Measurements from ENCODE around the gene PICALM. TPM values are rescaled to one million over a fixed set of nuclear protein-coding genes. Genes with fewer than 3 reads are reported as not detected.
A peak's percentile ranks its signal among the peaks of the same experiment; 100 is the strongest.

Gene PICALM
- total and polyA plus RNA-seq, 9 donors: 103 to 274 (median 206) TPM

DNA sequence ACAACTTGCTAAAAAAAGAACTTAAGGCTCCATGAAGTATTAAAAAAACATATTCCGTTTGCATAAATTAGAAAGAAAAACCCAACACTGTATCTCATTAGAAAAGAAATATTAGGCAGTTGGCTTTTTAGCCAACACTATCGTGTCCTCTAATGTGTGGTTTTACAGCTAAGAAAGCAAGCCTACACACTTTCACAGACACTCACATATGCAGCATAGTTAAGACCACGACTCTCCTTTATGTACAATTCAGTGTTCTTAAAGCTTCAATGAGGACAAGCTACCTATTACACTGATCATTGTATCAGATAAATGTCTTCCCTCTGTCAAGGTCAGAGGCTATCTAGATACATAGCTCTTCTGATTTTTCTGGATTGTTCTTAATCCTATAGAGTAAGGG lies 80.1 kb downstream of the PICALM start:
- Histone ChIP-seq H3K4me3 (no peak overlapping the region), H3K36me3 (no peaks in the 10 kb centered on the region), H3K27me3 (no peaks in the 10 kb centered on the region), H3K4me1 (ENCODE audit: insufficient read depth) (peaks cover 2% of the 10 kb centered on the region), H3K27ac (peak overlapping the region in 1 of 2 donors; percentile 36), H3K9me3 (no peaks in the 10 kb centered on the region)
- no peak for DNase-seq
- intact Hi-C loops (cut with DNase I): no loop called here
- TF ChIP-seq, protein P1, sequence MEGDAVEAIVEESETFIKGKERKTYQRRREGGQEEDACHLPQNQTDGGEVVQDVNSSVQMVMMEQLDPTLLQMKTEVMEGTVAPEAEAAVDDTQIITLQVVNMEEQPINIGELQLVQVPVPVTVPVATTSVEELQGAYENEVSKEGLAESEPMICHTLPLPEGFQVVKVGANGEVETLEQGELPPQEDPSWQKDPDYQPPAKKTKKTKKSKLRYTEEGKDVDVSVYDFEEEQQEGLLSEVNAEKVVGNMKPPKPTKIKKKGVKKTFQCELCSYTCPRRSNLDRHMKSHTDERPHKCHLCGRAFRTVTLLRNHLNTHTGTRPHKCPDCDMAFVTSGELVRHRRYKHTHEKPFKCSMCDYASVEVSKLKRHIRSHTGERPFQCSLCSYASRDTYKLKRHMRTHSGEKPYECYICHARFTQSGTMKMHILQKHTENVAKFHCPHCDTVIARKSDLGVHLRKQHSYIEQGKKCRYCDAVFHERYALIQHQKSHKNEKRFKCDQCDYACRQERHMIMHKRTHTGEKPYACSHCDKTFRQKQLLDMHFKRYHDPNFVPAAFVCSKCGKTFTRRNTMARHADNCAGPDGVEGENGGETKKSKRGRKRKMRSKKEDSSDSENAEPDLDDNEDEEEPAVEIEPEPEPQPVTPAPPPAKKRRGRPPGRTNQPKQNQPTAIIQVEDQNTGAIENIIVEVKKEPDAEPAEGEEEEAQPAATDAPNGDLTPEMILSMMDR (IDR thresholded peaks at IDR 0.05): no peak
- TF ChIP-seq POLR2A (IDR thresholded peaks at IDR 0.05) (no peak), EP300 (IDR thresholded peaks at IDR 0.05) (no peak)
- 9 to 26% (median 10%) methylated on average over 3 of the region's 3 CpGs for WGBS, 3 donors

DNA sequence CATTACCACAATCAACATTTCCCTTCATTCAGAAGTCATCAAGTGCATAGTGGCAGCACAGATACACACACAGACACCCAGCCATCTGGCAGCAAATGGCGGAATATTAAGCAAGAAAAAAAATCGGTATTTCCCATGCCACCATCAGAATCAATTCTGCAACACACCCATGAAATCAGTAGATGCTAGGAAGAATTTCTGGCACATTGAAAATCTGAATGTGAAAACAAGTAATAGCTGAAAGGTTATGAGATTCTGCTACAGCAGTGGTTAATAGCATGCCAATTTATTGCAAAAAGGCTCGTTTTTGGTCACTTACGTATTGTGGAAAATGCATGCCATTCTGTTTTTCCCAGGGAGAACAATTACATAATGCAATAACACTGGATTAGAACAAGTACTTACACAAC lies 91.1 kb downstream of the PICALM start:
- no peaks in the 10 kb centered on the region for H3K36me3 ChIP-seq
- 26 to 44% (median 32%) methylated on average over 4 of the region's 4 CpGs for WGBS, 3 donors

DNA sequence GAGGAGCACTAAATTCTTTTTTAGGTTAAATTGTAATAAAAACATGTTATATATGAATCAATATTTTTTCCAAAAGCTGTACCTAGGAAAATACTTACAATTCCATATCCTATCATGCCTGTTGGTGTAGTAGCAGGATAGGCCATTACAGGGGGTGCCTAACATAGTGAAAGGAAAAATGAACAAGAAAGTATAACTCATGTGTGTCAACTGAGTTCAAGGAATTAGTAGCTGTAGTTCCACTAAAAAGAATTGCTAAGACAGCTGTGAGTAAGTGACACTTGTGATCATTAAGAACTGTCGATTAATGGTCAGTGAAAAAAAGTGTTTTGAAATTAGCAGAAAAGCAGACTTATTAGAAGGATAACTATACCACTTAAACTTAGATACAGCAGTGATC lies 92.4 kb downstream of the PICALM start:
- intact Hi-C loops (cut with DNase I): no loop called here
- Histone ChIP-seq H3K27ac (peak overlapping the region in 1 of 2 donors; percentile 45), H3K4me3 (no peak overlapping the region), H3K4me1 (ENCODE audit: insufficient read depth) (peaks cover 5% of the 10 kb centered on the region), H3K36me3 (no peaks in the 10 kb centered on the region), H3K9me3 (no peaks in the 10 kb centered on the region), H3K27me3 (no peaks in the 10 kb centered on the region)
- DNase-seq: no peak
- WGBS, 3 donors: 89 to 97% (median 95%) methylated on average over 1 of the region's 1 CpG
- TF ChIP-seq EP300 (IDR thresholded peaks at IDR 0.05) (no peak), POLR2A (IDR thresholded peaks at IDR 0.05) (no peak)

More for the DNA sequence above, 91.1 kb downstream of the PICALM start:
- DNase-seq: no peak
- Histone ChIP-seq H3K4me3 (no peak overlapping the region), H3K9me3 (no peaks in the 10 kb centered on the region), H3K27me3 (no peaks in the 10 kb centered on the region), H3K4me1 (ENCODE audit: insufficient read depth) (peaks cover 5% of the 10 kb centered on the region), H3K27ac (peak overlapping the region in 1 of 2 donors; percentile 45)
- TF ChIP-seq POLR2A (IDR thresholded peaks at IDR 0.05) (no peak), EP300 (IDR thresholded peaks at IDR 0.05) (no peak)
- TF ChIP-seq, protein P1 (IDR thresholded peaks at IDR 0.05): no peak
- intact Hi-C loops (cut with DNase I): no loop called here

DNA sequence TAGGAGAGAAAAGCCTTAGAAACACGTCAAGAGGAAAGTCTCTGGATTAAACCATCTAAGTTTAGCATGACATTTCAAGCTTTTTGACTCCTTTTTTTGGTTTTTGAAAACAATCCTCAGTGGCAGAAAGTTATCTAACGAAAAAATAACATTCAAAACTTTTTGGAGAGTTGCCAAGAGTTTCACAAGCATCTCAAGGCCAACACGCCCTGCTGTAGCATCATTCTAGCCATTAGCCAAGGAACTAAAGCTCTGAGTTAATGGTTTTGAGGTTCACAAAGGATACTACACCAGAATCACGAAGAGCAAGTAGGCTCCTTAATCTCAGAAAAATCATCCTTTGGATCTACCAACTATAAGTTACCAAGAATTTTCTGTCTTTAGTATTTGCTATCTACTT lies 94.8 kb downstream of the PICALM start:
- Histone ChIP-seq H3K27ac (peak overlapping the region; percentile 7 to 67), H3K36me3 (no peaks in the 10 kb centered on the region), H3K4me1 (ENCODE audit: insufficient read depth) (peaks cover 3% of the 10 kb centered on the region), H3K9me3 (no peaks in the 10 kb centered on the region), H3K4me3 (no peak overlapping the region), H3K27me3 (no peaks in the 10 kb centered on the region)
- intact Hi-C loops (cut with DNase I): no loop called here
- WGBS, 3 donors: 8% methylated on average over 4 of the region's 4 CpGs
- TF ChIP-seq POLR2A (IDR thresholded peaks at IDR 0.05) (no peak), EP300 (IDR thresholded peaks at IDR 0.05) (no peak)
- peak in 3 of 5 donors; percentile 48 to 70 (median 55) for DNase-seq

DNA sequence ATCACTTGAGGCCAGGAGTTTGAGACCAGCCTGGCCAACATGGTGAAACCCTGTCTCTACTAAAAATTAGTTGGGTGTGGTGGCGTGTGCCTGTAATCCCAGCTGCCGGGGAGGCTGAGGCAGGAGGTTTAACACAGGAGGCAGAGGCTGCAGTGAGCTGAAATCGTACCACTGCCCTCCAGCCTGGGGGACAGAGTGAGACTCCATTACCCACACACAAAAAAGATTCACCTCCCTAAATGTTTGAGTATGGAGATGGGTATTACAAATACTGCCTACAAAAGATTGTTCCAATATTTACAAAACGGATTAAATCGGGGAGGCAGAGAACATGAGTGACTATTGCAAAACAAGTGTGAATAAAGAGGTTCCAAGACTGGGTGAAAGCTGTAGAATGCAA lies 98.3 kb downstream of the PICALM start:
- 71 to 81% (median 72%) methylated on average over 5 of the region's 5 CpGs for WGBS, 3 donors
- intact Hi-C loops (cut with DNase I): no loop called here
- TF ChIP-seq, protein P1 (IDR thresholded peaks at IDR 0.05): no peak
- no peak for TF ChIP-seq EP300 (IDR thresholded peaks at IDR 0.05)
- TF ChIP-seq POLR2A (IDR thresholded peaks at IDR 0.05): no peak
- Histone ChIP-seq H3K27ac (peak overlapping the region in 1 of 2 donors; percentile 67), H3K36me3 (no peaks in the 10 kb centered on the region), H3K4me1 (ENCODE audit: insufficient read depth) (peaks cover 14% of the 10 kb centered on the region), H3K27me3 (no peaks in the 10 kb centered on the region), H3K4me3 (no peak overlapping the region), H3K9me3 (no peaks in the 10 kb centered on the region)
- no peak for DNase-seq
